Endothelial cell of umbilical vein (primary cell): ENCODE measurements around the gene LYZL1. TPM values are rescaled to one million over a fixed set of nuclear protein-coding genes. Genes with fewer than 3 reads are reported as not detected.

ENCODE experiments used
- BruUV-seq: library from RNA; stranded (reverse); fragments of 400-500 nt; replicated peaks from 2 replicates; lab custom pipeline; 2021; lab: Mats Ljungman, UMichigan
- CTCF ChIA-PET: fragments of 300-600, 350-600 bp; sonication (Branson Sonifier 250); formaldehyde crosslinking; loops from one replicate; lab custom pipeline; 2021; ENCODE audit warnings: antibody characterized with exemption, inconsistent platforms; lab: Charles Lee
- POLR2A ChIA-PET: fragments of 300-600, 350-600 bp; sonication (Branson Sonifier 250); formaldehyde crosslinking; loops from one replicate; lab custom pipeline; 2021; ENCODE audit warnings: antibody characterized with exemption, inconsistent platforms; lab: Charles Lee
- DNase-seq: peaks from one replicate; pipeline ENCODE4 v3.0.0-alpha.2; 2011; ENCODE audit warnings: low read depth, low spot score
- FAIRE-seq: peaks from 2 replicates; lab custom pipeline; 2011; peaks lifted over from hg19 to GRCh38; lab: Jason Lieb, UNC
- H2AFZ ChIP-seq: 2 replicates; pipeline ENCODE4 v1.6.0; 2012; ENCODE audit warnings: low read depth, low read length, control low read depth, inconsistent platforms
- H3K27ac ChIP-seq: 2 replicates; pipeline ENCODE4 v1.5.1; 2011; ENCODE audit warnings: low read depth, mild to moderate bottlenecking, control low read depth, low read length, moderate library complexity; ENCODE audit not compliant: insufficient read depth
- H3K27me3 ChIP-seq, 2 experiments: 2 replicates each; pipeline versions ENCODE4 v1.6.0 to v1.6.1; 2011; ENCODE audit warnings: low read length in 2 of 2, mixed read lengths in 1 of 2; ENCODE audit not compliant: control insufficient read depth in 2 of 2, insufficient read depth in 2 of 2
- H3K36me3 ChIP-seq, 2 experiments: 2 replicates in 1 of 2; 3 replicates in 1 of 2; pipeline ENCODE4 v1.5.1; 2011; ENCODE audit warnings: low read length in 2 of 2, mild to moderate bottlenecking in 1 of 2, moderate library complexity in 1 of 2; ENCODE audit not compliant: control insufficient read depth in 2 of 2, insufficient read depth in 2 of 2; ENCODE audit errors: extremely low read depth in 1 of 2
- H3K4me1 ChIP-seq: 3 replicates; pipeline ENCODE4 v1.5.1; 2011; ENCODE audit warnings: mild to moderate bottlenecking, low read length; ENCODE audit not compliant: control insufficient read depth, insufficient read depth; ENCODE audit errors: extremely low read depth
- H3K4me2 ChIP-seq: 2 replicates; pipeline ENCODE4 v1.6.1; 2011; ENCODE audit warnings: low read length, control low read depth, mixed read lengths; ENCODE audit not compliant: insufficient read depth
- H3K4me3 ChIP-seq, 3 experiments: fragments of 200-600 bp in 1 of 3; sonication (generic), shearing (Covaris generic) in 1 of 3; replicated peaks in 1 of 3; 2 replicates each; pipeline ENCODE4 v1.5.1; 2011 to 2016; ENCODE audit warnings: control low read depth in 3 of 3, low read length in 3 of 3, mild to moderate bottlenecking in 2 of 3, inconsistent platforms in 1 of 3, low read depth in 1 of 3, moderate library complexity in 1 of 3; ENCODE audit not compliant: insufficient read depth in 1 of 3
- H3K79me2 ChIP-seq: 2 replicates; pipeline ENCODE4 v1.6.0; 2012; ENCODE audit warnings: low read length, inconsistent platforms; ENCODE audit not compliant: control insufficient read depth, insufficient read depth
- H3K9ac ChIP-seq: replicated peaks from 2 replicates; pipeline ENCODE3; 2011; ENCODE audit warnings: low read length, control low read depth; ENCODE audit not compliant: insufficient read depth; ENCODE audit errors: extremely low read depth
- H3K9me1 ChIP-seq: replicated peaks from 3 replicates; pipeline ENCODE4 v1.6.0; 2011; ENCODE audit warnings: mild to moderate bottlenecking, low read length; ENCODE audit not compliant: control insufficient read depth, insufficient read depth; ENCODE audit errors: extremely low read depth
- H3K9me3 ChIP-seq: replicated peaks from 2 replicates; pipeline ENCODE4 v1.5.1; 2012; ENCODE audit warnings: low read length, inconsistent platforms; ENCODE audit not compliant: control insufficient read depth, insufficient read depth
- H4K20me1 ChIP-seq: replicated peaks from 2 replicates; pipeline ENCODE3; 2011; ENCODE audit warnings: mild to moderate bottlenecking, low read length; ENCODE audit not compliant: control insufficient read depth, insufficient read depth; ENCODE audit errors: extremely low read depth
- CTCF ChIP-seq, 2 donors: IDR thresholded peaks; 1 replicate in 1 of 2; 2 replicates in 1 of 2; pipeline ENCODE4 v1.5.1; 2011; ENCODE audit warnings: low read length in 2 of 2, mild to moderate bottlenecking in 2 of 2, moderate library complexity in 2 of 2, control low read depth in 1 of 2, inconsistent platforms in 1 of 2, low read depth in 1 of 2; ENCODE audit not compliant: insufficient read depth in 1 of 2; ENCODE audit errors: extremely low read depth in 1 of 2
- EZH2 ChIP-seq: IDR thresholded peaks from 2 replicates; pipeline ENCODE4 v1.6.1; 2012; ENCODE audit warnings: borderline replicate concordance, low read depth, mild to moderate bottlenecking, moderate library complexity, low read length, inconsistent platforms; ENCODE audit not compliant: severe bottlenecking
- FOS ChIP-seq: IDR thresholded peaks from 2 replicates; pipeline ENCODE4 v1.6.1; 2011; ENCODE audit warnings: mild to moderate bottlenecking, low read length, moderate library complexity, borderline replicate concordance; ENCODE audit not compliant: insufficient read depth
- GATA2 ChIP-seq: IDR thresholded peaks from 2 replicates; pipeline ENCODE4 v1.7.0; 2011; ENCODE audit warnings: low read depth, mild to moderate bottlenecking, moderate library complexity, mixed read lengths, low read length; ENCODE audit not compliant: insufficient read length, insufficient read depth
- JUN ChIP-seq: IDR thresholded peaks from 2 replicates; pipeline ENCODE4 v1.6.1; 2011; ENCODE audit warnings: borderline replicate concordance, low read depth; ENCODE audit not compliant: insufficient read length, insufficient read depth
- MAX ChIP-seq: IDR thresholded peaks from 2 replicates; pipeline ENCODE4 v1.6.1; 2011; ENCODE audit not compliant: insufficient read depth, insufficient read length
- MYC ChIP-seq: IDR thresholded peaks from one replicate; pipeline ENCODE4 v1.6.1; 2011; ENCODE audit warnings: mild to moderate bottlenecking, low read depth, low read length
- POLR2A ChIP-seq: IDR thresholded peaks from 2 replicates; pipeline ENCODE4 v1.6.1; 2012; ENCODE audit warnings: low read depth, mild to moderate bottlenecking, control low read depth, low read length
- POLR2AphosphoS5 ChIP-seq: IDR thresholded peaks from 2 replicates; pipeline ENCODE4 v1.6.1; 2012; ENCODE audit warnings: low read depth, mild to moderate bottlenecking, control low read depth, low read length, moderate library complexity; ENCODE audit not compliant: insufficient read depth
- dilution Hi-C: fragments of 300-500 bp; cut with MboI; formaldehyde crosslinking; loops from one replicate; pipeline ENCODE4 v1.15.0; 2019; ENCODE audit warnings: low sequenced_read_pairs; ENCODE audit not compliant: extremely low pct_ligation_motif_present
- intact Hi-C: fragments of 100-400 bp; cut with micrococcal nuclease; formaldehyde crosslinking; loops from one replicate; pipeline ENCODE4 v1.10.0; 2022
- polyA plus RNA-seq, 4 experiments: library from polyadenylated mRNA; depleted of rRNA in 3 of 4; stranded (reverse) in 3 of 4; unstranded in 1 of 4; fragments of >200 nt; gene quantifications; 2 replicates each; pipeline versions ENCODE4 v1.2.1 to v1.2.3, GENCODE V29; 2011 to 2012; ENCODE audit warnings: missing spikeins in 1 of 4
- total RNA-seq: library from RNA; stranded (reverse); gene quantifications from 2 replicates; pipeline ENCODE4 v1.2.3, GENCODE V29; 2021

Gene LYZL1
- total and polyA plus RNA-seq, 2 donors (not counting 3 experiments of a cell fraction or from before 2014, with no cell fraction given) = not detected

- no peak overlapping the region for H3K4me2 ChIP-seq
- H3K36me3 ChIP-seq = no peaks in the 10 kb centered on the region
- TF ChIP-seq EZH2 (no peak), MAX (no peak)
- H3K9me1 ChIP-seq = no peaks in the 10 kb centered on the region
- H2AFZ ChIP-seq = no peak overlapping the region
- no peak overlapping the region for H3K4me3 ChIP-seq
- H3K27me3 ChIP-seq = peaks cover 7 to 8% of the 10 kb centered on the region in 2 experiments
- no peak overlapping the region for H3K27ac ChIP-seq
- intact Hi-C loops (no loop called here), dilution Hi-C loops (no loop called here)
- no peaks in the 10 kb centered on the region for H3K4me1 ChIP-seq
- H3K9me3 ChIP-seq = no peaks in the 10 kb centered on the region
- H3K79me2 ChIP-seq = no peaks in the 10 kb centered on the region
- no TSS peak for BruUV-seq
- no peaks in the 10 kb centered on the region for H4K20me1 ChIP-seq
- ChIA-PET CTCF (interaction anchor here (1.8 kb wide), 1 partner anchor 37 kb away, joined by 5 read pairs; no protein-coding TSS in a partner anchor), POLR2A (no interaction called here)
- DNase-seq = no peak
- no peak for FAIRE-seq
- H3K9ac ChIP-seq = no peak overlapping the region
Observed at GRCh38 chr10:29332061-29332760, 43.3 kb downstream of the LYZL1 start.

- no peaks in the 10 kb centered on the region for H3K9me3 ChIP-seq
- FAIRE-seq = no peak
- no peak for DNase-seq
- H3K27ac ChIP-seq = no peak overlapping the region
- peaks cover 7 to 8% of the 10 kb centered on the region in 2 experiments for H3K27me3 ChIP-seq
- H3K4me2 ChIP-seq = no peak overlapping the region
- no peaks in the 10 kb centered on the region for H3K9me1 ChIP-seq
- H3K79me2 ChIP-seq = no peaks in the 10 kb centered on the region
- dilution Hi-C loops (no loop called here), intact Hi-C loops (no loop called here)
- H3K4me3 ChIP-seq = no peak overlapping the region
- H3K36me3 ChIP-seq = no peaks in the 10 kb centered on the region
- no peaks in the 10 kb centered on the region for H3K4me1 ChIP-seq
- no peak overlapping the region for H2AFZ ChIP-seq
- H3K9ac ChIP-seq = no peak overlapping the region
- BruUV-seq = no TSS peak
- TF ChIP-seq MAX (no peak), POLR2A (no peak), FOS (no peak), CTCF (IDR thresholded peaks at IDR 0.05; ENCODE audit: extremely low read depth in 1 of 2, insufficient read depth in 1 of 2, low read depth in 1 of 2, low read length in 2 of 2) (no peak), MYC (no peak), POLR2AphosphoS5 (no peak), GATA2 (no peak), JUN (no peak), EZH2 (no peak)
- CTCF ChIA-PET = no interaction called here
- POLR2A ChIA-PET = no interaction called here
- H4K20me1 ChIP-seq = no peaks in the 10 kb centered on the region
Observed at GRCh38 chr10:29332761-29333148, 43.9 kb downstream of the LYZL1 start.
